ENCODE data around the gene KLHL13. TPM values are rescaled to one million over a fixed set of nuclear protein-coding genes. Genes with fewer than 3 reads are reported as not detected.

The KLHL13 gene
- total RNA-seq, 4 donors from 2014 or later = 1.3 to 1.9 (median 1.6) TPM

DNA sequence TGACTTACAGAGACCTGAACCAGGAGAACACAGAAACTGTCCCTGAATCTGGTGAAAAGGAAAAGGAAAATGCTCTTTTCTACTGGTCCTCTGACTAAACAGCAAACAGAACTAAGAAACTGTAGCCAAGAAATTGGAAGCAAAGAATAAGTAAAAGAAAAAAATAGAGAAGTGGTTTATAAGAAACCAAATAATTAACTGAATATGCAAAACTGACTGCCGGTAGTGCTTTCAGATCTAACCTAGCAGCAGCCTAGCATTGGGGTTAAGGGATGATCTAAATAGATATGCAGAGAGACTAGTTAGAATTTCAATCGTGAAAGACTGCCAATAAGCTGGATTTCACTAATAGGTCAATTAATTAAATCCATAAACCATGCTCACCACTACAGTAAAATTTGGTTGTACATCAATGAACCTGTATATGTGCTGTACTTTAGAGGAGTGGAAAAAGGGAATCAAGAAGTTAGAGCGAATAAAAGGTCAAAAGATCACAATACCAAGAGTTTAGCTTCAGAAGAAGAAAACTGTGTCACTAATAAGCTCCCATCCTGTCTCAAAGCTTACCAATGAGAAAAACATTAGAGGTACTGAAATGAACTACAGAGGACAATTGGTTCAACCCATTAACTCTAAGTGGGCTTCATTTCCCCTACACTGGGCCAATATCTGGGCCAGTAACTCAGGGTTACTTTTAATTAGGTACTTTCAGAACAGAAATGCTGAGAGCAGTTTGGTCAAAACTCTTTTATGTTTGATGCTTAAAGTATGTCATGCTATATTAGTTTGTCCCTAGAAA, 53.6 kb downstream of the KLHL13 start:
- TF ChIP-seq, protein P1, sequence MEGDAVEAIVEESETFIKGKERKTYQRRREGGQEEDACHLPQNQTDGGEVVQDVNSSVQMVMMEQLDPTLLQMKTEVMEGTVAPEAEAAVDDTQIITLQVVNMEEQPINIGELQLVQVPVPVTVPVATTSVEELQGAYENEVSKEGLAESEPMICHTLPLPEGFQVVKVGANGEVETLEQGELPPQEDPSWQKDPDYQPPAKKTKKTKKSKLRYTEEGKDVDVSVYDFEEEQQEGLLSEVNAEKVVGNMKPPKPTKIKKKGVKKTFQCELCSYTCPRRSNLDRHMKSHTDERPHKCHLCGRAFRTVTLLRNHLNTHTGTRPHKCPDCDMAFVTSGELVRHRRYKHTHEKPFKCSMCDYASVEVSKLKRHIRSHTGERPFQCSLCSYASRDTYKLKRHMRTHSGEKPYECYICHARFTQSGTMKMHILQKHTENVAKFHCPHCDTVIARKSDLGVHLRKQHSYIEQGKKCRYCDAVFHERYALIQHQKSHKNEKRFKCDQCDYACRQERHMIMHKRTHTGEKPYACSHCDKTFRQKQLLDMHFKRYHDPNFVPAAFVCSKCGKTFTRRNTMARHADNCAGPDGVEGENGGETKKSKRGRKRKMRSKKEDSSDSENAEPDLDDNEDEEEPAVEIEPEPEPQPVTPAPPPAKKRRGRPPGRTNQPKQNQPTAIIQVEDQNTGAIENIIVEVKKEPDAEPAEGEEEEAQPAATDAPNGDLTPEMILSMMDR (IDR thresholded peaks at IDR 0.05; ENCODE audit: low read depth) = no peak

DNA sequence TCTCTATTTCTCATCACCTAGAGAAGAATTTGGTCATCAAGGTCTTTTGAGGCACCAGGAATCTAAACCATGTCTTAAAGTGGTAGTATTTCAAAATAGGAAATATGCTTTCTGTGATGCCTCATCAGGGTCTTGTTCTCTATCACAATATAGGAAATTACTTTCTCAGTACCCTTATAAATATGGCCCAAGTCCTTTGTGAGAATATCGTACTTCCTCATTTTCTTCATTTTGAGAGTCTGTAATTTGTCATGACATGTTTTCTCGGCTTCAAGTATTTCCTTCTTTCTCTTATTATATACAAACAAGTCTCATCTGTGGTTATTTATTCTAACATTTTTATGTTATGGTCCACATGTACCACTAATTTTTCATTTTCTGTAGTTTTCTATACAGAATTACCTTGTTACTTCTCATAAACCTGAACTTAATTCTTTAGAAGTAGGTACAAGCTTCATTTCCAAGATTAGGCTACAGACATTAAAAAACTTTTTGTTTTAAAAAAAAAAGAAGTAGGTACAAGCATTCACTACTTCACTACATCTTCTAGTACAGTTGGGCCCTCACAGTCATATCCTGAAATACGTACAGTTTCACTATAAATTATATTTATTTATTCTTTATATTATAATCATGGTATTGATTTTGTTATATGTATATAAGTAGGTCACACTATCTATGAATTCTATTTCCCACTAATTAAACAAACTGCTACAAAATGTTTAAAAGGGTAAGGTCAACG, 54.4 kb downstream of the KLHL13 start:
- TF ChIP-seq, protein P1 (IDR thresholded peaks at IDR 0.05; ENCODE audit: low read depth) = no peak

DNA sequence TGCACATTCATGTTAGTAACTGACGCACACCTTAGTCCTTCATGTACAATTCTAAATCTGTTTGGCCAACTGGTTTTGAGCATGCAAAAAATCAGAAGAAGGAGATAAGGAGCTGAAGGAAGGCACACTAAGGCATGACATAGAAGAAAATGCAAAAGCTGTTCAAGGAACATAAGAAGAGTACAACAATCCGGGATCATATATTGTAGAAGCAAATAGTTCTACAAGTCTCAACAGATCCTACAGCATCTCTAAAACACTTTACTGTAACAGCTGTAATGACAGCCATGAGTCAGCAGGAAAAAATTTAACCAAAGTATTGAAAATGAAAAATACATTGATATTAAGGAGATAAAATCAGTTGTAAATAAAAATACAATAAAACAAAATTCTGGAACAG, 57.7 kb downstream of the KLHL13 start:
- TF ChIP-seq, protein P1 (IDR thresholded peaks at IDR 0.05; ENCODE audit: low read depth) = no peak

DNA sequence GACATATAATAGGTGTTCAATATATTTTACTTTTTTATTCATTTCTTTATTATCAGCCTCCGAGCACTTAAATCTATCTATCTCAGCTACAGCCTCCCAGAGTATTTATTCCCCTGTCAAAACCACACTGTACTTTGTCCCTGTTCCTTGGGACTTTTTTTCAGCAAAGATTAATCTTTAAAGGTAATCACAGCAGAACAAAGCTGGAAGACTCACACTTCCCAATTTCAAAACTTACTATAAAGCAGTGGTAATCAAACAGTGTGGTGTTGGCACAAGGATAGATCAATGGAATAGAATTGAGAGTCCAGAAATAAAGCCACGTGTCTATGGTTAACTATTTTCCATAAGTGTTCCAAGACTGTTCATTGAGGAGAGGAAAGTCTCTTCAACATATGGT, 59.7 kb downstream of the KLHL13 start:
- TF ChIP-seq, protein P1 (IDR thresholded peaks at IDR 0.05; ENCODE audit: low read depth) = no peak

DNA sequence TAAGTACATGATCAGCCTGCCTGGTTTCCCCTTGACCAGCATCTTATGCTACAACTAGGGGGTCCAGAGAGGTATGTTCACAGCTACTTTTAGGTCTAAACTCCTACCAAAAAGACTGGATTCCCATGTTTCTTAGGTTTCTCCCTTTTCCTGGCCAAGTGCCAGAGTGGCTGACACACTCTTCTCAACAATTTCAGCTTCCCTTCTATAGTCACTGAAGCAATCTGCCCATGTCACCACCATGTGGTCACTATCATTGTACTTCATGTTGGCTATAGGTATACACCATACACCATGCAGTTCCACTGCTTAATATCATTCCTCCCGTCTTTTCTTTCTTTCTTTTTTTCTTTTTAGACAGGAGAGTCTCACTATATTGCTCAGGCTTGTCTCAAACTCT, 66.9 kb downstream of the KLHL13 start:
- TF ChIP-seq, protein P1 (IDR thresholded peaks at IDR 0.05; ENCODE audit: low read depth) = no peak

DNA sequence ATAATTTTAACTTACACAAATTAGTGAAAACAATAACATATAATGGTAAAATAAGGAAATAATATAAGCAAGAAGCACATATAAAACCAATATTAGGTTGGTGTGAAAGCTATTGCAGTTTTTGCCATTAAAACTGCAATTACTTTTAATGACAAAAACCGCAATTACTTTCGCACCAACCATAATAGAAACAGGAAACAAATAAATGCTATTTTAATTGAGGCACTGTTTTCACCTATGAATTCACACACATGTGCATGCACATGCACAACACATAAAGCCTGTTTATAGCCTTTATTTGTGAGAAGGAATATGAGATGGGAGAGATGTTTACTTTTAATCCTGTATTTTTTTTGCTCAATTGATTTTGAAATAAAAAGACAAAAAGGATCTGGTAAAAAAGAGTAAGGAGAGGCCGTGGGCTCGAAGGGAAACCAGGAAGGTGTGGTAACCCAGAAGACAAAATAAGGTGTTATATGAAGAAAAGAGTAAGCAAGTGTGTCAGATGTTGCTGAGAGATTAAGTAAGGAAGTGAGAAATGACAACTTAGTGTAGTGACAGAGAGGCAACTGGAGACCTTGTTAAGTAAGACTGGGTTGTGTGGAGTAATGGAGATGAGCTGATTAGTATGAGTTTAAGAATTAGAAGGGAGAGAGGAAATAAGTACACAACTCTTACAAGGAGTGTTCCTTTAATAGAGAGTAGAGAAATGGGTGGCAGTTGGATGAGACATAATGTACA, 69.0 kb downstream of the KLHL13 start:
- TF ChIP-seq, protein P1 (IDR thresholded peaks at IDR 0.05; ENCODE audit: low read depth) = no peak

DNA sequence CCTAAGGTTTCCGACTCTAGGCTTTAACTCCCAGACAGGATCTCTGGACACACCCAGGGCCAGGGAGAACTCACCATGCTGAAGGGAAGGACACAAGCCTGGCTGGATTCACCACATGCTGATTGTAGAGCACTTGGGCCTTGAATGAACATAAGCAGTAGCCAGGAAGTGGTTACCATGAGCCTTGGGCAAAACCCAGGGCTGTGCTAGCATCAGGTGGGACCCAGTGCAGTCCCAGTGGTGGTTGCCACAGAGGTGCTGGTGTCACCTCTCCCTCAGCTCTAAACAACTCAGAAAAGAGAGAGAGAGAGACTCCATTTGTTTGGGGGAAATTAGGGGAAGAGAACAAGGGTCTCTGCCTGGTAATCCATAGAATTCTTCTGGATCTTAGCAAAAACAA, 77.0 kb downstream of the KLHL13 start:
- TF ChIP-seq, protein P1 (IDR thresholded peaks at IDR 0.05; ENCODE audit: low read depth) = no peak
